Measurements from ENCODE around the gene MAST4. TPM values are rescaled to one million over a fixed set of nuclear protein-coding genes. Genes with fewer than 3 reads are reported as not detected.

Gene MAST4
- polyA plus RNA-seq, 1 experiment = 11.6 TPM

- H3K27ac ChIP-seq (ENCODE audit: low read depth, low read length) = no peak overlapping the region
- H3K27me3 ChIP-seq (ENCODE audit: control insufficient read depth, insufficient read depth, low read length) = peaks cover 3% of the 10 kb centered on the region
- ChIA-PET POLR2A (no interaction called here), CTCF (no interaction called here)
- H3K4me3 ChIP-seq (ENCODE audit: low read depth, low read length) = no peak overlapping the region
- TF ChIP-seq CTCF (IDR thresholded peaks at IDR 0.05; ENCODE audit: low read depth, low read length) = no peak
- no peak for DNase-seq (ENCODE audit: low read depth, low spot score)
- no peaks in the 10 kb centered on the region for H3K9me3 ChIP-seq (ENCODE audit: control insufficient read depth, insufficient read depth, low read length)
Measured at GRCh38 chr5:66553916-66554575, 42.1 kb upstream of the MAST4 start.

GRCh38 chr5:66554884-66555283 lies 41.3 kb upstream of the MAST4 start:
- POLR2A ChIA-PET = no interaction called here
- H3K9me3 ChIP-seq (ENCODE audit: control insufficient read depth, insufficient read depth, low read length) = no peaks in the 10 kb centered on the region
- TF ChIP-seq CTCF (IDR thresholded peaks at IDR 0.05; ENCODE audit: low read depth, low read length) = no peak
- H3K4me3 ChIP-seq (ENCODE audit: low read depth, low read length) = no peak overlapping the region
- peaks cover 3% of the 10 kb centered on the region for H3K27me3 ChIP-seq (ENCODE audit: control insufficient read depth, insufficient read depth, low read length)
- no peak overlapping the region for H3K27ac ChIP-seq (ENCODE audit: low read depth, low read length)
- DNase-seq (ENCODE audit: low read depth, low spot score) = no peak
- CTCF ChIA-PET = no interaction called here

GRCh38 chr5:66558560-66558959 lies 37.6 kb upstream of the MAST4 start:
- Histone ChIP-seq H3K27ac (ENCODE audit: low read depth, low read length) (no peak overlapping the region), H3K27me3 (ENCODE audit: control insufficient read depth, insufficient read depth, low read length) (no peaks in the 10 kb centered on the region), H3K4me3 (ENCODE audit: low read depth, low read length) (no peak overlapping the region), H3K9me3 (ENCODE audit: control insufficient read depth, insufficient read depth, low read length) (no peaks in the 10 kb centered on the region)
- ChIA-PET POLR2A (no interaction called here), CTCF (no interaction called here)
- no peak for TF ChIP-seq CTCF (IDR thresholded peaks at IDR 0.05; ENCODE audit: low read depth, low read length)
- DNase-seq (ENCODE audit: low read depth, low spot score) = no peak

GRCh38 chr5:66560371-66560770 lies 35.8 kb upstream of the MAST4 start:
- CTCF ChIA-PET = no interaction called here
- no peak overlapping the region for H3K27ac ChIP-seq (ENCODE audit: low read depth, low read length)
- H3K9me3 ChIP-seq (ENCODE audit: control insufficient read depth, insufficient read depth, low read length) = no peaks in the 10 kb centered on the region
- POLR2A ChIA-PET = no interaction called here
- no peaks in the 10 kb centered on the region for H3K27me3 ChIP-seq (ENCODE audit: control insufficient read depth, insufficient read depth, low read length)
- no peak overlapping the region for H3K4me3 ChIP-seq (ENCODE audit: low read depth, low read length)
- DNase-seq (ENCODE audit: low read depth, low spot score) = no peak
- TF ChIP-seq CTCF (IDR thresholded peaks at IDR 0.05; ENCODE audit: low read depth, low read length) = no peak

- Histone ChIP-seq H3K27ac (ENCODE audit: low read depth, low read length) (no peak overlapping the region), H3K4me3 (ENCODE audit: low read depth, low read length) (no peak overlapping the region), H3K27me3 (ENCODE audit: control insufficient read depth, insufficient read depth, low read length) (no peaks in the 10 kb centered on the region), H3K9me3 (ENCODE audit: control insufficient read depth, insufficient read depth, low read length) (no peaks in the 10 kb centered on the region)
- ChIA-PET POLR2A (no interaction called here), CTCF (no interaction called here)
- DNase-seq (ENCODE audit: low read depth, low spot score) = no peak
- no peak for TF ChIP-seq CTCF (IDR thresholded peaks at IDR 0.05; ENCODE audit: low read depth, low read length)
Measured at GRCh38 chr5:66561256-66561990, 34.8 kb upstream of the MAST4 start.
